Right lobe of liver (tissue), 4 donors: ENCODE measurements around the gene RYR3.

Source experiments
- CTCF ChIP-seq, 4 donors: fragments of 200-600 bp in 3 of 4; fragments of 450-650 bp in 1 of 4; IDR thresholded peaks; one replicate each; pipeline versions ENCODE4 v1.5.1 to v1.8.0; 2016 to 2022; ENCODE audit warnings: antibody characterized with exemption in 4 of 4, mild to moderate bottlenecking in 2 of 4
- POLR2A ChIP-seq: fragments of 450-650 bp; IDR thresholded peaks from one replicate; pipeline ENCODE4 v1.6.1; 2017; ENCODE audit warnings: antibody characterized with exemption, mild to moderate bottlenecking
- donor health status: DM: no; HTN: no; CAD: no.
- donor health status: DM: no; HTN: no; CAD: no.
- donor health status: DM: no; HTN: yes; CAD: no.

- TF ChIP-seq CTCF (IDR thresholded peaks at IDR 0.05) (no peak), POLR2A (no peak)
Observed at GRCh38 chr15:33357845-33358244, 47.1 kb downstream of the RYR3 start.
